Esophagus muscularis mucosa (tissue), 4 donors: ENCODE data around the gene NDFIP1.

Experiments
- CTCF ChIP-seq, 3 experiments: fragments of 200-600 bp in 2 of 3; fragments of 450-650 bp in 1 of 3; sonication (generic) in 2 of 3; IDR thresholded peaks; one replicate each; pipeline ENCODE4 v1.5.1; 2017 to 2019; ENCODE audit warnings: antibody characterized with exemption in 3 of 3, mild to moderate bottlenecking in 2 of 3, moderate library complexity in 1 of 3
- EP300 ChIP-seq: sonication (generic); formaldehyde crosslinking; IDR thresholded peaks from one replicate; pipeline ENCODE4 v1.6.1; 2017; ENCODE audit warnings: antibody characterized with exemption
- POLR2A ChIP-seq: fragments of 450-650 bp; IDR thresholded peaks from one replicate; pipeline ENCODE4 v1.6.1; 2017; ENCODE audit warnings: antibody characterized with exemption, moderate library complexity, mild to moderate bottlenecking, low read depth
- POLR2AphosphoS5 ChIP-seq, 2 donors: sonication (generic); formaldehyde crosslinking; IDR thresholded peaks; one replicate each; pipeline ENCODE4 v1.6.1; 2017; ENCODE audit warnings: antibody characterized with exemption in 2 of 2

- no peak for TF ChIP-seq POLR2A
- no peak for TF ChIP-seq CTCF (IDR thresholded peaks at IDR 0.05)
- no peak for TF ChIP-seq EP300
- TF ChIP-seq POLR2AphosphoS5 (IDR thresholded peaks at IDR 0.05), result no peak
Observed at GRCh38 chr5:142095651-142096330, 12.8 kb upstream of the NDFIP1 start.
